Common myeloid progenitor, CD34-positive (primary cell): ENCODE measurements around the gene GIPC1.

Source experiments
- CTCF ChIA-PET: fragments of 350-600 bp; sonication (Branson Sonifier 250); formaldehyde crosslinking; loops from one replicate; lab custom pipeline; 2021; ENCODE audit warnings: antibody characterized with exemption; lab: Charles Lee
- POLR2A ChIA-PET: fragments of 350-600 bp; sonication (Branson Sonifier 250); formaldehyde crosslinking; loops from one replicate; lab custom pipeline; 2021; ENCODE audit warnings: antibody characterized with exemption; lab: Charles Lee
- DNase-seq, 3 donors: peaks; one replicate each; pipeline versions ENCODE4 v3.0.0 to v3.0.0-alpha.2; 2013
- H3K27ac ChIP-seq, 2 experiments: 1 replicate in 1 of 2; 2 replicates in 1 of 2; pipeline ENCODE4 v1.7.0; 2013; ENCODE audit warnings: inconsistent platforms in 2 of 2, low read length in 2 of 2, mild to moderate bottlenecking in 2 of 2, low read depth in 1 of 2, moderate library complexity in 1 of 2; ENCODE audit not compliant: severe bottlenecking in 2 of 2, insufficient read depth in 1 of 2, poor library complexity in 1 of 2
- H3K27me3 ChIP-seq, 5 experiments: replicated peaks in 2 of 5; 1 replicate in 3 of 5; 2 replicates in 2 of 5; pipeline versions ENCODE4 v1.6.1 to v1.7.0; 2013; ENCODE audit warnings: low read length in 4 of 5, mild to moderate bottlenecking in 2 of 5, moderate library complexity in 2 of 5, inconsistent platforms in 1 of 5; ENCODE audit not compliant: insufficient read depth in 5 of 5, control insufficient read depth in 4 of 5
- H3K36me3 ChIP-seq, 4 experiments: 1 replicate in 2 of 4; 2 replicates in 2 of 4; pipeline versions ENCODE4 v1.6.1 to v1.7.0; 2013; ENCODE audit warnings: low read length in 3 of 4, control low read depth in 1 of 4, mild to moderate bottlenecking in 1 of 4; ENCODE audit not compliant: control insufficient read depth in 4 of 4, insufficient read depth in 4 of 4
- H3K4me1 ChIP-seq, 4 experiments: 1 replicate in 3 of 4; 2 replicates in 1 of 4; pipeline versions ENCODE4 v1.6.1 to v1.7.1; 2013; ENCODE audit warnings: low read length in 3 of 4, mild to moderate bottlenecking in 3 of 4, control low read depth in 1 of 4, inconsistent platforms in 1 of 4, moderate library complexity in 1 of 4; ENCODE audit not compliant: control insufficient read depth in 4 of 4, insufficient read depth in 4 of 4; ENCODE audit errors: control extremely low read depth in 1 of 4
- H3K4me3 ChIP-seq, 7 experiments: 1 replicate in 4 of 7; 2 replicates in 3 of 7; pipeline versions ENCODE4 v1.5.1 to v1.7.0; 2013; ENCODE audit warnings: mild to moderate bottlenecking in 7 of 7, low read length in 6 of 7, moderate library complexity in 6 of 7, inconsistent platforms in 2 of 7, low read depth in 2 of 7, control low read depth in 1 of 7; ENCODE audit not compliant: insufficient read depth in 4 of 7, control insufficient read depth in 1 of 7; ENCODE audit errors: extremely low read depth in 1 of 7
- H3K9me3 ChIP-seq, 5 experiments: 1 replicate in 4 of 5; 2 replicates in 1 of 5; pipeline versions ENCODE4 v1.6.1 to v1.7.1; 2013; ENCODE audit warnings: low read length in 4 of 5, mild to moderate bottlenecking in 2 of 5, inconsistent platforms in 1 of 5, low read depth in 1 of 5, moderate library complexity in 1 of 5; ENCODE audit not compliant: control insufficient read depth in 4 of 5, insufficient read depth in 2 of 5; ENCODE audit errors: control extremely low read depth in 1 of 5
- WGBS: methylation state at CpG from one replicate; pipeline ENCODE4 v1.1.5; 2013; ENCODE audit not compliant: insufficient coverage; 5-methylcytosine and 5-hydroxymethylcytosine counted together

Gene GIPC1

GRCh38 chr19:14474827-14475226 is 21.1 kb downstream of the GIPC1 start:
- peaks cover 0 to 50% (median 45%) of the 10 kb centered on the region in 4 experiments for H3K4me1 ChIP-seq
- POLR2A ChIA-PET: no interaction called here

GRCh38 chr19:14473978-14474578 is 21.8 kb downstream of the GIPC1 start:
- peaks cover 0 to 43% (median 39%) of the 10 kb centered on the region in 4 experiments for H3K4me1 ChIP-seq
- peaks cover 0 to 37% (median 7%) of the 10 kb centered on the region in 5 experiments for H3K27me3 ChIP-seq
- H3K27ac ChIP-seq: no peak overlapping the region
- H3K36me3 ChIP-seq: peaks cover 0 to 37% (median 23%) of the 10 kb centered on the region in 4 experiments
- 31% methylated on average over 35 of the region's 53 CpGs for WGBS
- ChIA-PET POLR2A (no interaction called here), CTCF (interaction anchor here (1.0 to 2.1 kb wide), 5 partner anchors 10 to 42 kb away, joined by 4 to 6 read pairs (median 5); no protein-coding TSS in a partner anchor)
- DNase-seq: peak in 2 of 3 donors; percentile 43 to 49
- no peaks in the 10 kb centered on the region for H3K9me3 ChIP-seq
- peak overlapping the region in 2 of 7 experiments; percentile 19 to 28 for H3K4me3 ChIP-seq

More at GRCh38 chr19:14474827-14475226, 21.1 kb downstream of the GIPC1 start:
- no peak for DNase-seq
- WGBS: 73% methylated on average over 4 of the region's 12 CpGs
- Histone ChIP-seq H3K27me3 (peaks cover 0 to 37% (median 7%) of the 10 kb centered on the region in 5 experiments), H3K9me3 (no peaks in the 10 kb centered on the region), H3K36me3 (peaks cover 0 to 29% (median 17%) of the 10 kb centered on the region in 4 experiments), H3K27ac (no peak overlapping the region), H3K4me3 (peak overlapping the region in 4 of 7 experiments; percentile 25 to 58 (median 38))
- CTCF ChIA-PET: interaction anchor here (0.7 to 2.1 kb wide), 6 partner anchors 9 to 55 kb away, joined by 3 to 6 read pairs (median 4); no protein-coding TSS in a partner anchor

- DNase-seq: peak in 1 of 3 donors; percentile 52
- H3K4me1 ChIP-seq: peaks cover 0 to 43% (median 39%) of the 10 kb centered on the region in 4 experiments
- H3K27me3 ChIP-seq: peaks cover 0 to 37% (median 7%) of the 10 kb centered on the region in 5 experiments
- CTCF ChIA-PET: interaction anchor here (0.8 to 2.0 kb wide), 14 partner anchors 8 to 64 kb away, joined by 3 to 7 read pairs (median 4); no protein-coding TSS in a partner anchor
- H3K4me3 ChIP-seq: peak overlapping the region in 3 of 7 experiments; percentile 11 to 28 (median 19)
- 5% methylated on average over 79 of the region's 97 CpGs for WGBS
- no peak overlapping the region for H3K27ac ChIP-seq
- H3K9me3 ChIP-seq: no peaks in the 10 kb centered on the region
- H3K36me3 ChIP-seq: peaks cover 0 to 38% (median 27%) of the 10 kb centered on the region in 4 experiments
- POLR2A ChIA-PET: interaction anchor here (0.7 kb wide), 1 partner anchor 9 kb away, joined by 3 read pairs; no protein-coding TSS in a partner anchor
These were observed 22.6 kb downstream of the GIPC1 start for GRCh38 chr19:14473073-14473977.

GRCh38 chr19:14472202-14472938 is 23.6 kb downstream of the GIPC1 start:
- H3K4me3 ChIP-seq: peak overlapping the region in 2 of 7 experiments; percentile 32 to 37
- peaks cover 0 to 43% (median 39%) of the 10 kb centered on the region in 4 experiments for H3K4me1 ChIP-seq
- 1% methylated on average over 50 of the region's 66 CpGs for WGBS
- ChIA-PET CTCF (interaction anchor here (0.8 to 2.0 kb wide), 16 partner anchors 8 to 65 kb away, joined by 3 to 7 read pairs (median 4); no protein-coding TSS in a partner anchor), POLR2A (interaction anchor here (0.7 kb wide), 1 partner anchor 10 kb away, joined by 3 read pairs; no protein-coding TSS in a partner anchor)
- peaks cover 0 to 37% (median 7%) of the 10 kb centered on the region in 5 experiments for H3K27me3 ChIP-seq
- H3K9me3 ChIP-seq: no peaks in the 10 kb centered on the region
- DNase-seq: peak; percentile 75 to 82 (median 81)
- H3K27ac ChIP-seq: no peak overlapping the region
- peaks cover 3 to 37% (median 26%) of the 10 kb centered on the region in 4 experiments for H3K36me3 ChIP-seq

- Histone ChIP-seq H3K36me3 (peaks cover 3 to 42% (median 28%) of the 10 kb centered on the region in 4 experiments), H3K4me3 (peak overlapping the region in 1 of 7 experiments; percentile 32), H3K4me1 (peaks cover 0 to 43% (median 37%) of the 10 kb centered on the region in 4 experiments), H3K9me3 (no peaks in the 10 kb centered on the region), H3K27me3 (peaks cover 0 to 36% (median 7%) of the 10 kb centered on the region in 5 experiments), H3K27ac (no peak overlapping the region)
- CTCF ChIA-PET: interaction anchor here (0.8 to 2.0 kb wide), 9 partner anchors 9 to 57 kb away, joined by 3 to 7 read pairs (median 3); no protein-coding TSS in a partner anchor
- DNase-seq: no peak
- POLR2A ChIA-PET: no interaction called here
- WGBS: 82% methylated on average over 28 of the region's 46 CpGs
These were observed 24.3 kb downstream of the GIPC1 start for GRCh38 chr19:14471436-14472187.
